Activated gamma-delta T cell treated with Interleukin-2 at 50 U/mL for 16 hours (primary cell): ENCODE measurements around the gene ACOXL.
"Not testable (repeated sequence)": the region's sequence is repeated elsewhere in the genome, so short reads cannot be mapped to it uniquely, and the experiment has no call there.

ENCODE experiments used
- DNase-seq: peaks from one replicate; pipeline ENCODE4 v3.0.0-alpha.2; 2020

ACOXL gene

GRCh38 chr2:110941226-110941625, 208.9 kb downstream of the ACOXL start:
- DNase-seq, result no peak

GRCh38 chr2:110943070-110943634, 210.8 kb downstream of the ACOXL start:
- no peak for DNase-seq

- no peak for DNase-seq
These were observed 214.5 kb downstream of the ACOXL start for GRCh38 chr2:110946902-110947301.

GRCh38 chr2:110948027-110948674, 215.8 kb downstream of the ACOXL start:
- DNase-seq, result no peak

GRCh38 chr2:110950281-110950680, 217.9 kb downstream of the ACOXL start:
- DNase-seq, result no peak

- no peak for DNase-seq
These were observed 222.7 kb downstream of the ACOXL start for GRCh38 chr2:110955045-110955444.

GRCh38 chr2:110955556-110955955, 223.2 kb downstream of the ACOXL start:
- no peak for DNase-seq

- no peak for DNase-seq
These were observed 224.9 kb downstream of the ACOXL start for GRCh38 chr2:110957293-110957692.

- DNase-seq, result no peak
These were observed 226.2 kb downstream of the ACOXL start for GRCh38 chr2:110958346-110959119.

- no peak for DNase-seq
These were observed 226.8 kb downstream of the ACOXL start for GRCh38 chr2:110959198-110959597.

GRCh38 chr2:110960281-110960680, 227.9 kb downstream of the ACOXL start:
- no peak for DNase-seq

GRCh38 chr2:110960954-110961353, 228.6 kb downstream of the ACOXL start:
- DNase-seq, result no peak

- not testable (repeated sequence) for DNase-seq
These were observed 229.3 kb downstream of the ACOXL start for GRCh38 chr2:110961643-110962042.

- DNase-seq, result no peak
These were observed 237.3 kb downstream of the ACOXL start for GRCh38 chr2:110969696-110970095.

- DNase-seq, result no peak
These were observed 237.8 kb downstream of the ACOXL start for GRCh38 chr2:110970201-110970600.

- DNase-seq, result no peak
These were observed 239.4 kb downstream of the ACOXL start for GRCh38 chr2:110971811-110972210.

- no peak for DNase-seq
These were observed 240.9 kb downstream of the ACOXL start for GRCh38 chr2:110973262-110973661.

- no peak for DNase-seq
These were observed 245.0 kb downstream of the ACOXL start for GRCh38 chr2:110977403-110977802.

GRCh38 chr2:110978148-110978547, 245.8 kb downstream of the ACOXL start:
- no peak for DNase-seq

GRCh38 chr2:110978756-110979470, 246.5 kb downstream of the ACOXL start:
- DNase-seq, result no peak

GRCh38 chr2:110979471-110980338, 247.3 kb downstream of the ACOXL start:
- no peak for DNase-seq

GRCh38 chr2:110980339-110981062, 248.1 kb downstream of the ACOXL start:
- no peak for DNase-seq
